Measurements from ENCODE around the gene TBCK.
"Not testable (repeated sequence)": the region's sequence is repeated elsewhere in the genome, so short reads cannot be mapped to it uniquely, and the experiment has no call there.

The TBCK gene

DNA sequence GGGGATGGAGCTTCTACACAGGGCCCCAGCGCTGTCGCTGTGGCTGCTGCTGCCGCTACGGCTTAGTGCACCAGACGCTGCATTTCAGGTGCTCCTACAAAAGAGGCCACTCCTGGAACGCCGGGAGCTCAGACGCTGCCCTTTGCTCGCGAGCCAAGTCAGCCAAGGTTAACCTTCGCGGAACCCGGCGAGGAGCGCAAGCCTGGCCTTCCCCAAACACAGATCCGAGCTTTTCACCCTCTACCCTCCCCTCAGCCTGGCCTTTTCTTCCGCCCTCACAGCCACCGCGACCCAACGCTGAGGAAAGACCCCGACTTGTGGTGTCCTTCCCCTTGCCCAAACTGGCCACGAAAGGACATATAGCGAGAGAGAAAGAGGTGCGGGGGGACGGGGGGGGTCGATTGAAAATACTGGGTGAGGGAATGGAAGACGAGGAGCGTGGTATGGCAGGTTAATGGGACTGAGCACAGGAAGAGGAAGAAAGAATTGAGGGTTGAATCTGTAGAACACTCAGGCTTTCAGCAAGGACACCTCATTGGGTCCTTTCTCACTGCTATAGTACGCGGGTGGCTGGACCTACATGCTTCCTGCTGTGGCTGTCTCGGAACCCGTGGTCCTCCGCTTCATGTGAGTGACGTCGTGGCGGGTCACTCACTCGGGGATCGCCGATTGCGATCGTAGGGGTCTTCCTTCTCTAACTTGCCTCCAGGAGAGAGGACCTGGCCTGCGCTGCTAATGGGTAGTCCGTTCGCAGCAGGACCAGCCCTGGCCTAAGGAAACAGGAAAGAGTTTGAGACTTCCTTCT is at the start of gene TBCK, which contains the start of gene AIMP1:
Gene TBCK (minus strand): TSS at position 242 of the 805 bp plus-strand sequence. CDS start 7,249 bp downstream, outside the sequence.
Gene AIMP1 (plus strand): TSS at position 583 of the 805 bp plus-strand sequence. CDS start 8,460 bp downstream, outside the sequence.
- DNase-seq (ENCODE audit: low read depth) = peak; percentile 76

DNA sequence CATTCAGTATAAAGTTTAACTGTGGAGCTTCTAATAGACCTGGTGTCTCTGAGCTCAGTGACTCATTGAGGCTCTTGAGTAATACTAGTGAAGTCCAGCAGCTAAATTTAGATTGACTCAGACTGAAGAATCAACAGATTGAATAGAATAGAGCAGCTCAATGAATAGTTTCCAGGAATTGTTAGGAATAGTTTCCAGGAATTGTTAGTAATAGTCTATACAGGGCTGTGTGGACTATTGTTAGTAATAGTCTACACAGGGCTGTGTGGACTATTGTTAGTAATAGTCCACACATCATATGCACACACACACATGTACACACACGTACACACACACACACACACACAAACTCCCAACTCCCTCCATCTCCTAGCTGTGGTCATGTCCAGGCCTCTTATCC is 49.6 kb upstream of the TBCK start:
- no peak for DNase-seq (ENCODE audit: low read depth)

DNA sequence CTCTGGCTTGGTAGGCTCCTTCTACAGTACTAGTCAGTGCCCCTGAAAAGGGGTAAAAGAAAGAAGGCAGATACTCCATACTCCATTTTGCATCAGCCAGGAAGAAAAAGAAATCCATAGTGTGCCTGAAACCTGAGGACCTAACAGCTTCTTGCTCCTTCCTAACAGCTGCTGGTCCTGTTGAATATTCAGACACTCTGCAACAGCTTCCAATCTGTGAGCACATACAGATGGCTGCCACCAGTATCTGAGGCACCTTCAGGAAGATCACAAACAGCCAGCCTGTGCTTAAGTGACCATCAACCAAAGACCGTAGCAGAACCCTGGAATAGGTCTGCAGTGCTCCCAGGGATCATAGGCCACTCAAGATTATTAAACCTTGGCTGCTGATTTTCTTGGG is 48.3 kb upstream of the TBCK start:
- no peak for DNase-seq (ENCODE audit: low read depth)

DNA sequence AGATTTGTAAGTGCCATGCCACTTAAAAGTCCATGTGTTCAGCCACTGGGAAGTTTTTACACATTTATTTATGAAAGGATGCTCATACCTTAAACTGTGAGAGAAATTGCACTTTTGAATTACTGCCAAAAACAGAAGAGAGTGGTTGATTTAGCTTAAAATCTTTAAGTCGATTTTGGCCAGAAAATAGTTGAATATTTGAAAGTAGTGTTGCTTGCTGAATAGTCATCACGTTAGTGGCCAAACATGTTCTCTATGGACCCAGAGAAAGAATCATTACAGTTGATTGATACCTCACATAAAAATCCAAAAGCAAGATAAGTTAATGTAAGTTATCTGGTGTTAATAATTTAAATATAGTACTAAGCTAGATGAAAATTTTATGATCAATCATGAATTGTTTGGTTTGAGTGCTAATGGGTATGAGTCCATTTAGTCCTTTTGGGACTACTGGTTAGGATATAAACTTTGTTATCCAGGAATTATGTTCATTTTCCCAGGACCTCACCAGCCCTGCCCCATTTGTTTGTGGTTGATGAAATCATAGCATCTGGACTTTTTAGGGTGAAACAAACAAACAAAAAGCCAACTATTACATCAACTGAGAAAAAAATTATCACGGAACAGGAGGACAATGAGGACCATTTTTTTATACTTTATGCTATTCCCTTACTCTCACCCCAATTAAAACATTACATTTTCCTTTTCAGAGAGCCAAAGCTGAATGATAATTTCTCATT is 46.2 kb upstream of the TBCK start:
- DNase-seq (ENCODE audit: low read depth) = no peak

DNA sequence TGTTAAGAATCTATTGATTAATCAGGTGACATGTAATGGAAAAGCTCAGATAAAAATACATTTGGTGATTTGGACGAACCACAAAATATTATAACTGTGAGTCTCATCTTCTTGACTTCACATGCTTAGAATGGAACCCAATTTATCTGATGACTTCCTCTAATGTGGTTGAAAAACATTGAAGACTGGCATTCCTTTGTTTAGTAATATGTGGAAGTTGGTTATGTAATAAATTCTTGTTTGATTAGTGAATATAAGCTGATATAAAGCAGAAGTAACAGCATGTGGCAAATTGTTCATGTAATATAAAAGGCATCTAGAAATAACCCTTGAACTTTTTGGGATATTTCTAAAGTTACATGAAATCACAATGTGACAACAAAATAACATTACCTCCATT is 42.9 kb upstream of the TBCK start:
- DNase-seq (ENCODE audit: low read depth) = no peak

DNA sequence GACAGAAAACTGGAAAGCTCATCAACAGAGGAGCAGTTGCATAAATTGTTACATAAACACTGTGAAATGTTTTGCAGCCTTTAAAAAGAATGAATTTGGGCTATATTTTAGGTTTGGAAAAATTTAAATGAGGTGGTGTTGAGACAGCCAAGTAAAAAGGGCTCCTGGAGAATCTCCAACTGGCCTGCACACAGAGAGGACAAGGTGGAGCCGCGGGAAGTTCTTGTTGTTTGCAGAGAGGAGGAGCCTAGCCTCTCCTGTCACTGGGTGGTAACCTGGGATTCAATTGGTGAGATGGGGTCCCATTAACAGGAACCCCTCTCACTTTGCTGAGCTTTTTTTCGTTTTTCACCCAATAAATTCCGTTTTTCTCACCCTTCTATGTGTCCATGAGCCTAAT is 39.2 kb upstream of the TBCK start:
- no peak for DNase-seq (ENCODE audit: low read depth)

DNA sequence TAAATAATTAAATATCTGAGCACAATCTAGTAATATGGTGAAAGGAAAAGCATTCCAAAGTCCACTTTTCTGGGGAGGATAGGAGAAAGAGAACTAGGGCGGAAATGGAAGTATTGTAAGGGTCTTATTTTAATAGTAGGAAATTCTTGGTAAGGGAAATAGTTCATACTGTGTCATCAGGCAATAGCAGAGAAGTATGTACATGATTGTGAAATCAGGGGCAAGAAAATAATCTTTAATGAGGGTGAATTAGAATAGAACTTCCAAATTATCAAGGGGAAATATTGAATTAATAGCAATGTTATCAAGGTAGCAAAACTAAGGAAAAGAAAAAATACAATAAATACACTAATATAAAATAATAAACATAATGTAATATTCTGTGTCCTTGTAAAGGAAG is 37.8 kb upstream of the TBCK start:
- DNase-seq (ENCODE audit: low read depth) = no peak

DNA sequence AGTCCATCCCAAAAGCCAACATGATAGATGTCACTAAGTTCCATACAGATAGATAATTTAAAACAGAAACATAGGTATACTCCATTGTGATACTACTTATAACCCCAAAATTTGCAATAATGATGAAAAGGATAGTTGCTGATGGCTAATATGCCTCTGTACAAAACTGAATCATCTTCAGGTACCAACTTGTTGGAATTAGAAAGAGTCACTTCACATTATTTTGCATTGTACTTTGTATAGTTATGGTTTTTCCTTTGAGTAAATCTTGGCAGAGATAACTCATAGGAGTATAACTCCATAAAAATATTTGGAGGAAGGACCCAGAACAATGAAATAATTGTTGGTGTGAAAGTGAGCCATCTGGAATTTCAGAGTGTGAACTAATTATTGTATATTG is 35.0 kb upstream of the TBCK start:
- no peak for DNase-seq (ENCODE audit: low read depth)

DNA sequence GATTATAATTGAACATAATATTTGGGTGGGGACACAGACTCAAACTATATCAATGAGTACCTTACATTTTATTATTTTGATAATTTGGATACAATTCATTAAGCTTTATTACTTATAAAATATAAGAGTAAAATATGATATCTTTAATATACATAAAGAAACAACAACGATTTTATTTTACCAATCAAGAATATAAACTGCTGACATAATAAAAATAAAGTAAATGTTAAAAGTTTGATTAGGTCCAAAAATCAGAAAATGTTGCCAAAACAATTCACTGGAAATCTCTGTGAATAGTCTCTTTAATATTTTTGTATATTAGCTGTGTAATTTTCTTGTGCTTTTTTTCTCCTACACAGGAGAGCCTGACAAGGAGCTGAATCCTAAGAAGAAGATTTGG is 31.2 kb upstream of the TBCK start:
- DNase-seq (ENCODE audit: low read depth) = no peak

DNA sequence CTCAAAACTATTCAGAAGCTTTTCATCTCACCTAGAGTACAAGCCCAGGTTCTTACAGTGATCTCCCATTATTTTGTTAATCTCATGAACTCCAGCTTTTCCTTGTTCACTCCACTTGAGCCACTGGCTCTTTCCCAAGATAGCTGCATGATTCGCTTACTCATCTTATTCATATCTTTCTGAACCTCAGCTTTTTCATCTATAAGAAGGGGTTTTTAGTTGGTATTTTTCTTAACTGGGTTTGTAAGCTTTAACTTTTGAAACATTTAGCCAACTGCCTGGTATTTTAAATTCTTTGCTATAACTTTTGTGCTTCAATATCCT is 28.6 kb upstream of the TBCK start:
- no peak for DNase-seq (ENCODE audit: low read depth)

DNA sequence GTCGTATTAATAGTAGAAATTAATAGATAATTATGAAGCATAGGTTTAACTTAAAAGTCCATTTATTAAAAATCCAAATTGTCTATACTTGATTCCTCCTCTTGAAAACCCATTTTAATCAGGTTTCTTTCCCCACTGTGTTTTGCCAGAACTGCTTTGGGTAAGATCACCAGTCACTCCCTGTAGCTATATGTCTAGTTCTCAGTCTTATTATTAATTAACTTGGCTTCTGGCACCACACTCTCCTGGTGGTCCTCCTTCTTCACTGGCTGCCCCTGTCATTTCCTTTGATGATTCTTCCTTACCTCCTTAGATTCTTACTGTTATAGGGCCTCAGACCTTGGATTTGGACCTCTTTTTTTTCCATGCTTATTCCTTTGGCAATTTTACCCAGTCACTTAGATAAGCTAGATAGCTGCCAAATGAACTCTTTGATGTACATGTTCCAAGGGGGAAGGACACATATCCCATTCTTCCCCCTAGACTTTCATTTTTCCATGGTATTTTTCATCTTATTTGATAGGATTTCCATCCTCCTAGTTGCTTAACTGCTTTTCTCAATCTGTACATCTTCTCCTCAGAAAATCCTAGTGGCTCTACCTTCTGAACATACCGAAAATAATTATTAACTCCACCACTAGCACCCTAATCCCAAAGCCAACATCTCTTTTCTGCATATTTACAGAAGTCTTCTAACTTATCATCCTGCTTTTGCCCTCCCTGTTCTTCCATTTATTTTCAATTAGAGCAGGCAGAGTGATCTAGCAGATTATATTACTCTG is 28.0 kb upstream of the TBCK start:
- no peak for DNase-seq (ENCODE audit: low read depth)

DNA sequence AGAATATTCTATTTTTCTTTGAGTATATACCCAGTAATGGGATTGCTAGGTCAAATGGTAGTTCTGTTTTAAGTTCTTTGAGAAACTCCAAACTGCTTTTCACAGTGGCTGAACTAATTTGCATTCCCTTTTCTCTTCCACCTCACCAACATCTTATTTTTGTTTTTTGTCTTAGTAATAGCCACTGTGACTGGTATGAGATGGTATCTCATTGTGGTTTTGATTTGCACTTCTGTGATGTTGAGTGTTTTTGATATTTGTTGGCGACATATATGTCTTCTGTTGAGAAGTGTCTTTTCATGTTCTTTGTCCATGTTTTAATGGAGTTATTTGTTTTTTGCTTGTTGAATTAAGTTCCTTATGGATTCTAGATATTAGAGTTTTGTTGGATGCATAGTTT is 24.8 kb upstream of the TBCK start:
- no peak for DNase-seq (ENCODE audit: low read depth)

DNA sequence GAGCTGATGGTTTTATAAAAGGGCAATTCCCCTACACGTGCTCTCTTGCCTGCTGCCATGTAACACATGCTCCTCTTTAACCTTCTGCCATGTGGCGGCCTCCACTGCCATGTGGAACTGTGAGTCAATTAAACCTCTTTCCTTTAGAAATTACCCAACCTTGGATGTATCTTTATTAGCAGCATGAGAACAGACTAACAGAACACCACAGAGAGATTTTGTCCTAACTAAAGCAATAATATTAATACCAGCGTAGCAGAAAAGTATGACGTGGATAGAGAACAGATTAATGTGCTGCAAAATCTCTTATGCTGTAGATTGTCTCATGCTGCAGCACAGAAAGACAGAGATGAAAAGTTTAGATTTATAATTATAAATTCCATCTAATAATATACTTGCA is 23.4 kb upstream of the TBCK start:
- DNase-seq (ENCODE audit: low read depth) = no peak

DNA sequence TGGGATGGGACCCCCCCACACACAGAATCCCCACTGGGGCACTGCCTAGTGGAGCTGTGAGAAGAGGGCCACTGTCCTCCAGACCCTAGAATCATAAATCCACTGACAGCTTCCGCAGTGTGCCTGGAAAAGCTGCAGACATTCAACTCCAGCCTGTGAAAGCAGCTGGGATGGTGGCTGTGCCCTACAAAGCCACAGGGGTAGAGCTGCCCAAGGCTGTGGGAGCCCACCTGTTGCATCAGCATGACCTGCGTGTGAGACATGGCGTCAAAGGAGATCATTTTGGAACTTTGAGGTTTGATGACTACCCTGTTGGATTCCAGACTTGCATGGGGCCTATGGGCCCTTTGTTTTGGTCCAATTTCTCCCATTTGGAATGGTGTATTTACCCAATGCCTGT is 22.7 kb upstream of the TBCK start:
- DNase-seq (ENCODE audit: low read depth) = no peak

DNA sequence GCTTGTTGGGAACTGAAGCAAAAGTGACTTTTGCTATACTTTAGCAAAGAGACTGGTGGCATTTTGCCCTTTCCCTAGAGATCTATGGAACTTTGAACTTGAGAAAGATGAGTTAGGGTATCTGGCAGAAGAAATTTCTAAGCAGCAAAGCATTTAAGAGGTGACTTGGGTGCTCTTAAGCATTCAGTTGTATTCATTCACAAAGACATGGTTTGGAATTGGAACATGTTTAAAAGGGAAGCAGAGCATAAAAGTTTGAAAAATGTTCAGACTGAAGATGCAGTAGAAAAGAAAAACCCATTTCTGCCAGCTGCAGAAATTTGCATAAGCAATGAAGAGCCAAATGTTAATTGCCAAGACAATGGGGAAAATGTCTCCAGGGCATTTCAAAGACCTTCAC is 21.9 kb upstream of the TBCK start:
- DNase-seq (ENCODE audit: low read depth) = no peak

DNA sequence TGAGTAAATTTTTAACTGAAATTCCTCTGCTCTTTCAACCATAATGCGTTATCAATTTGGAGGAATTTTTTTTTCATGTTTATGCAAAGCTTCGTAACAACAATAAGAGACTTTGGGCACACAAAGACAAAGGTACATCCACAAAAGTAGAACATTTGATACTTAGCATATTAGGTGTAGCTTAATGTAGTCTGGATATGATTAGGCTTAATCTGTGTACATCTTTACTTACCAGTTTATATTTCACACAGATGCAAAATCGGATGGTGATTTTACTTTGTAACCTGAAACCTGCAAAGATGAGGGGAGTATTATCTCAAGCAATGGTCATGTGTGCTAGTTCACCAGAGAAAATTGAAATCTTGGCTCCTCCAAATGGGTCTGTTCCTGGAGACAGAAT is 20.6 kb upstream of the TBCK start:
- no peak for DNase-seq (ENCODE audit: low read depth)

DNA sequence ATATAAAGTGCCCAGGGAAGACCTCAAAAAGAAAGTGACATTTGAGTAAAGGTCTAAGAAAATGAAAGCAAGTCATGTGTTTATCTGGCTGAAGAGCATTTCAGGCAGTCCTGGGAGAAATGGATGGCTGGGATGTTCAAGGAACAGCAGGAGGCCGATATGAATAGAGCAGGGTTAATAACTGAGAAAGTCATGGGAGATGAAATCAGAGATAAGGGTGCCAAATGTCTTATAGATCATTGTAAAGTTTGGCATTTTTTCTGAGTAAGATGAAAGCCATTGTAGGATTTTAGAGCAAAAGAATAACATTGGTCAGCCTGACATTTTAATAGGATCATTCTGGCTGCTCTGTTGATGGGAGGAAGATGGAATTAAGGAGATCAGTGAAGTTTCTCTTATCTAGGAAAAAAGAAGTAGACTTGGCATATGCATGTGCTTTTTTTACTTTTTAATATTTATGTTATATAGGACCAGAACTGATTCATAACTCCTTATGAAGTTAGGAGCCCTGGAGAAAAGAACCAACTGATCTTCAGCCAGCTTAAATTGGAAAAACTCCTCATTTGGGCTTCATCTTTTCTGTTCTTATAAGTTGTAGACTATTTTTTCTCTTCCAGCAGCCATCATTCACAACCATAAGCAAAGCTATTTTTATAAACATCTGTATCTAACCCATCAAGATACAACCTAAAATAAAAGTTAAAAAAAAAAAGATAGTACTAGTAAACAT is 18.9 kb upstream of the TBCK start:
- no peak for DNase-seq (ENCODE audit: low read depth)

DNA sequence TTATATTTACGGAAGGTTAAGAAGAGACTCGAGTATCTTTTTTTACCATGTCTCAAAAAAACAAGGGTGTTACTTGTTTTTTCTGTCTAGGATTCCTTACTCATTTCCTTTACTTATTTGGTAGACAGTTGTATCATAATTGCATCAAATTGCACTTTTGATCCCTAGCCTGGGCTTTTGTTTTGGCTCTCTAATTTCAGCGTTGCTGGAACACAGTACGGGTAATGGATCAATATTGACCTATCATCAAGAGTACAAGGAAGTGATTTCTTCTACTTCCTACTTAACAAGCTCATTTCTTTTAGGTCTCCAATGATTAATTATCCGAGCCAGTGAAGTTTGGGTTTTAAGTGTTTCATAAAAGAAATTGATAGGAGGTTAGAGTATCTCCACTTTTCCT is 17.2 kb upstream of the TBCK start:
- no peak for DNase-seq (ENCODE audit: low read depth)

DNA sequence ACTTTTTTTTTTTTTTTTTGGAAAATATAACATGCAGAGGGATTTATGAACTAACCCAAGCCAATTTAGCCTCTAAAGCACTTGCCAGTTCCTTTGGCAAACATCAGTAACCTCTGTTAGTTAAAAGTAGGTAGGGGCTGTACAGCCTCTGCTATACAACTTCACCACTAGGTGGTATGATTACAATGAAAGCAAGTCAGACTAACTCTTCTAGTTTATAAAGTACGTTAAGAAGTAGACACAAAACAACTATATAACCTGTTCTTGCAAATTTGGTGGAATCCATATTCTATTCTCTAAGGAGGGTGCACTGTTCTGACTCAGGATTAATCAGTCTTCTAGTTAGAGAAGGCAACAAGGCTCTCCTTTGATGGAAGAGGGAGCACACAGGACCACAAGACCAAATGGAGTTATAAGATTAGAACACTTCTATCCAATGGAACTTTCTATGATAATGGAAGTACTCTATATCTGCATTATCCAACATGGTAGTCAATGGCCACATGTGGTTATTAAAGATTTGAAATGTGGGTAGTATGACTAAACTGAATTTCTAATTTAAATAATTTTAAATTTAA is 13.1 kb upstream of the TBCK start:
- DNase-seq (ENCODE audit: low read depth) = no peak

DNA sequence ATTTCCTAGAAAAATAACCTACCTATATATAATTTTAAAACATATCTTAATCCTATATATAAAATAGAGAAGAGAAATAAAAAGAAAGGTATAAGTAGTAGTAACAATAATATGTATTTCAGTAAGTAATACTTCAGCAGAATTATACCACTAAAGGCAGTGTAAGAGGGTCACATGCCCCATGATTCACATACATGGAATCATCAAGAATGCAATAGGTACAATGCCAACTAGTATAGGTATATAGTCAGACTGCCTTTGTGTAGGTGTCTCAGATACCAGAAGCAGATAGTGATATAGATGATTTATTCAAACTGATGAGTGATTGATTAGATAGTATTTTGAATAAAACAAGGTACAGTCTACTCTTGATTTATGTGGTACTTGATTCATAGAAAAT is 9.8 kb upstream of the TBCK start:
- DNase-seq (ENCODE audit: low read depth) = no peak

DNA sequence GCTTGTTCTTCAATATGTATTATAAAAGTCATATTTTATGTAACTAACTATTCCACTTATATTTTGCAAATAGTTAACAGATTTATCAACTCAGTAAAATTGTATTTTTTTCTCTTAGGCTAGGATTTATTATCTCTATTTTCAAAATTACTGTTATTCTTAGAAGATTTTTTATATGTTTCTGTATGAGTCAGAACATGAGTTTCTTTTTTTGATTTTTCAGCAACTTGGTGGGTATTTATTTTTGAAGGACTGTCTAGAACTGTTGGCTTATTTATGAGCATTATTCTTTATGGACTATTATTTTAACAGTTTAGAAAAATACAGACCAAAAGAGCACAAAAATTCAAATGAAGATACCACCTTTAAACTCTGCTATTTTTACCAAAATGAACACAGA is 7.1 kb upstream of the TBCK start:
- no peak for DNase-seq (ENCODE audit: low read depth)

DNA sequence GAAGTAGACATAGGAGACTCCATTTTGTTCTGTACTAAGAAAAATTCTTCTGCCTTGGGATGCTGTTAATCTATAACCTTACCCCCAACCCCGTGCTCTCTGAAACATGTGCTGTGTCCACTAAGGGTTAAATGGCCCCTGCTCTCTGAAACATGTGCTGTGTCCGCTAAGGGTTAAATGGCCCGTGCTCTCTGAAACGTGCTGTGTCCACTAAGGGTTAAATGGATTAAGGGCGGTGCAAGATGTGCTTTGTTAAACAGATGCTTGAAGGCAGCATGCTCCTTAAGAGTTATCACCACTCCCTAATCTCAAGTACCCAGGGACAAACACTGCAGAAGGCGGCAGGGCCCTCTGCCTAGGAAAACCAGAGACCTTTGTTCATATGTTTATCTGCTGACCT is 5.8 kb upstream of the TBCK start:
- DNase-seq (ENCODE audit: low read depth) = not testable (repeated sequence)

Measured in activated T-cell treated with anti-CD3 and anti-CD28 coated beads for 48 hours (primary cell).